WTC11 (cell line): ENCODE results near the gene ING5. TPM values are rescaled to one million over a fixed set of nuclear protein-coding genes. Genes with fewer than 3 reads are reported as not detected.

ENCODE experiments used
- ATAC-seq: fragments of 200-7000 bp; cut with Tn5 transposase; 2 replicates; pipeline ENCODE4 v1.10.0; 2021; ENCODE audit warnings: mild to moderate bottlenecking, moderate library complexity
- CTCF ChIA-PET: fragments of 300-600 bp; sonication (Branson Sonifier 250); formaldehyde crosslinking; loops from one replicate; lab custom pipeline; 2021; ENCODE audit warnings: antibody characterized with exemption; lab: Charles Lee
- POLR2A ChIA-PET: fragments of 350-600 bp; sonication (Branson Sonifier 250); formaldehyde crosslinking; loops from one replicate; lab custom pipeline; 2021; ENCODE audit warnings: antibody characterized with exemption; lab: Charles Lee
- DNase-seq: peaks from one replicate; pipeline ENCODE4 v3.0.0; 2021; ENCODE audit warnings: low spot score
- H3K27ac Mint-ChIP-seq: 2 replicates; pipeline ENCODE4 v1.8.0; 2021; ENCODE audit warnings: mixed read lengths
- H3K27me3 Mint-ChIP-seq: 2 replicates; pipeline ENCODE4 v1.8.0; 2021; ENCODE audit warnings: low read depth, mild to moderate bottlenecking, moderate library complexity, mixed read lengths
- H3K36me3 Mint-ChIP-seq: 2 replicates; pipeline ENCODE4 v1.8.0; 2021; ENCODE audit warnings: mixed read lengths
- H3K4me1 Mint-ChIP-seq: 2 replicates; pipeline ENCODE4 v1.8.0; 2022; ENCODE audit warnings: mixed read lengths
- H3K4me3 Mint-ChIP-seq: 2 replicates; pipeline ENCODE4 v1.8.0; 2021; ENCODE audit warnings: mild to moderate bottlenecking, moderate library complexity, mixed read lengths
- H3K9me3 Mint-ChIP-seq: 2 replicates; pipeline ENCODE4 v1.8.0; 2021; ENCODE audit warnings: mixed read lengths
- CBFB ChIP-seq: sonication (generic); formaldehyde crosslinking; IDR thresholded peaks from 2 replicates; pipeline ENCODE4 v1.8.1; 2022; ENCODE audit warnings: mild to moderate bottlenecking, low read depth, missing genetic modification reagents
- CTCF ChIP-seq: fragments of 200-600 bp; IDR thresholded peaks from 2 replicates; pipeline ENCODE4 v1.8.0; 2022; ENCODE audit warnings: antibody characterized with exemption
- E2F5 ChIP-seq: sonication (generic); formaldehyde crosslinking; IDR thresholded peaks from 2 replicates; pipeline ENCODE4 v1.8.1; 2022; ENCODE audit warnings: mild to moderate bottlenecking, moderate library complexity, missing genetic modification reagents
- ELF4 ChIP-seq: sonication (generic); formaldehyde crosslinking; IDR thresholded peaks from 2 replicates; pipeline ENCODE4 v1.8.1; 2022; ENCODE audit warnings: low read depth, mild to moderate bottlenecking, moderate library complexity, missing genetic modification reagents
- EMX1 ChIP-seq: fragments of 250-450 bp; sonication (Bioruptor Pico); IDR thresholded peaks from 2 replicates; pipeline ENCODE4 v1.8.0; 2021; ENCODE audit warnings: mild to moderate bottlenecking
- GABPB1 ChIP-seq: sonication (generic); formaldehyde crosslinking; IDR thresholded peaks from 2 replicates; pipeline ENCODE4 v1.8.1; 2023; ENCODE audit warnings: mild to moderate bottlenecking, missing genetic modification reagents
- HMGA2 ChIP-seq: fragments of 250-450 bp; sonication (Bioruptor Pico); IDR thresholded peaks from 2 replicates; pipeline ENCODE4 v1.4.0; 2021; ENCODE audit warnings: mild to moderate bottlenecking, moderate library complexity
- HMGXB4 ChIP-seq: sonication (generic); formaldehyde crosslinking; IDR thresholded peaks from 2 replicates; pipeline ENCODE4 v1.8.1; 2023; ENCODE audit warnings: mild to moderate bottlenecking, moderate library complexity, missing genetic modification reagents
- JAZF1 ChIP-seq: fragments of 250-450 bp; sonication (Bioruptor Pico); IDR thresholded peaks from 2 replicates; pipeline ENCODE4 v1.9.0; 2021; ENCODE audit warnings: moderate library complexity, mild to moderate bottlenecking, inconsistent platforms
- MLX ChIP-seq: sonication (generic); formaldehyde crosslinking; IDR thresholded peaks from 2 replicates; pipeline ENCODE4 v1.8.1; 2023; ENCODE audit warnings: mild to moderate bottlenecking, missing genetic modification reagents, moderate library complexity
- MXD4 ChIP-seq: fragments of 250-450 bp; sonication (Bioruptor Pico); IDR thresholded peaks from 2 replicates; pipeline ENCODE4 v1.8.0; 2021; ENCODE audit warnings: mild to moderate bottlenecking, moderate library complexity, borderline replicate concordance
- NFE2L1 ChIP-seq: sonication (generic); formaldehyde crosslinking; IDR thresholded peaks from 2 replicates; pipeline ENCODE4 v1.8.1; 2023; ENCODE audit warnings: missing genetic modification reagents
- NR1H2 ChIP-seq: sonication (generic); formaldehyde crosslinking; IDR thresholded peaks from 2 replicates; pipeline ENCODE4 v1.9.0; 2021; ENCODE audit warnings: mild to moderate bottlenecking, moderate library complexity, missing genetic modification reagents
- RELA ChIP-seq: sonication (generic); formaldehyde crosslinking; IDR thresholded peaks from 2 replicates; pipeline ENCODE4 v1.8.1; 2022; ENCODE audit warnings: missing genetic modification reagents, mild to moderate bottlenecking, borderline replicate concordance
- SOX15 ChIP-seq: fragments of 250-450 bp; sonication (Bioruptor Pico); IDR thresholded peaks from 2 replicates; pipeline ENCODE4 v1.9.0; 2021; ENCODE audit warnings: mild to moderate bottlenecking
- TEAD4 ChIP-seq: sonication (generic); formaldehyde crosslinking; IDR thresholded peaks from 2 replicates; pipeline ENCODE4 v1.8.0; 2022; ENCODE audit warnings: mild to moderate bottlenecking, missing genetic modification reagents
- ZBTB21 ChIP-seq: sonication (generic); formaldehyde crosslinking; IDR thresholded peaks from 2 replicates; pipeline ENCODE4 v1.8.1; 2023; ENCODE audit warnings: mild to moderate bottlenecking, missing genetic modification reagents, borderline replicate concordance
- ZMAT4 ChIP-seq: fragments of 250-450 bp; sonication (Bioruptor Pico); IDR thresholded peaks from 2 replicates; pipeline ENCODE4 v1.9.0; 2021; ENCODE audit warnings: mild to moderate bottlenecking
- ZNF121 ChIP-seq: sonication (generic); formaldehyde crosslinking; IDR thresholded peaks from 2 replicates; pipeline ENCODE4 v1.8.0; 2023; ENCODE audit warnings: missing genetic modification reagents
- ZNF671 ChIP-seq: fragments of 250-450 bp; sonication (Bioruptor Pico); IDR thresholded peaks from 2 replicates; pipeline ENCODE4 v1.8.0; 2021; ENCODE audit warnings: mild to moderate bottlenecking
- total RNA-seq: library from RNA; stranded (reverse); gene quantifications from 3 replicates; pipeline ENCODE4 v1.2.3, GENCODE V29; 2021
- TF ChIP-seq, protein P1 (sequence below): fragments of 250-450 bp; sonication (Bioruptor Pico); IDR thresholded peaks from 2 replicates; pipeline ENCODE4 v1.9.0; 2021; ENCODE audit warnings: mild to moderate bottlenecking, borderline replicate concordance

ING5 gene
- total RNA-seq, 1 experiment from 2014 or later: 43.1 TPM

- ATAC-seq (no peak), DNase-seq (no peak)
- Mint-ChIP-seq H3K4me1 (0 out of 2 replicates have a peak, but pooled peaks cover 6% of the 10 kb centered on the region), H3K27me3 (no peaks in the 10 kb centered on the region), H3K4me3 (no peak overlapping the region), H3K9me3 (no peaks in the 10 kb centered on the region), H3K27ac (no peak overlapping the region), H3K36me3 (peaks cover 14% of the 10 kb centered on the region)
- TF ChIP-seq SOX15 (CRISPR knock-in tag) (no peak), NR1H2 (CRISPR knock-in tag) (no peak), HMGA2 (CRISPR knock-in tag) (no peak)
- ChIA-PET CTCF (interaction anchor here (1.3 kb wide), 1 partner anchor 9 kb away, joined by 8 read pairs; the partner anchor contains the start of gene ING5), POLR2A (no interaction called here)
Observed at GRCh38 chr2:241692448-241692847, 9.4 kb upstream of the ING5 start.

GRCh38 chr2:241695651-241696050, 6.2 kb upstream of the ING5 start:
- ChIA-PET POLR2A (no interaction called here), CTCF (no interaction called here)
- Mint-ChIP-seq H3K27me3 (no peaks in the 10 kb centered on the region), H3K4me1 (peaks cover 7% of the 10 kb centered on the region), H3K9me3 (no peaks in the 10 kb centered on the region), H3K4me3 (no peak overlapping the region), H3K36me3 (peaks cover 10% of the 10 kb centered on the region), H3K27ac (0 out of 2 replicates have a peak overlapping the region, but pooled peaks have one; percentile 11)
- no peak for DNase-seq
- TF ChIP-seq JAZF1 (CRISPR knock-in tag) (no peak), ZNF121 (CRISPR knock-in tag) (no peak), MLX (CRISPR knock-in tag) (no peak), ZNF671 (no peak), E2F5 (CRISPR knock-in tag) (no peak), ELF4 (CRISPR knock-in tag) (no peak), NFE2L1 (CRISPR knock-in tag) (no peak), HMGXB4 (no peak), MXD4 (CRISPR knock-in tag) (no peak), ZBTB21 (no peak), GABPB1 (CRISPR knock-in tag) (no peak), EMX1 (CRISPR knock-in tag) (no peak), ZMAT4 (CRISPR knock-in tag) (no peak), CBFB (CRISPR knock-in tag) (no peak), CTCF (no peak), TEAD4 (CRISPR knock-in tag) (no peak), RELA (CRISPR knock-in tag) (no peak)
- TF ChIP-seq, protein P1, sequence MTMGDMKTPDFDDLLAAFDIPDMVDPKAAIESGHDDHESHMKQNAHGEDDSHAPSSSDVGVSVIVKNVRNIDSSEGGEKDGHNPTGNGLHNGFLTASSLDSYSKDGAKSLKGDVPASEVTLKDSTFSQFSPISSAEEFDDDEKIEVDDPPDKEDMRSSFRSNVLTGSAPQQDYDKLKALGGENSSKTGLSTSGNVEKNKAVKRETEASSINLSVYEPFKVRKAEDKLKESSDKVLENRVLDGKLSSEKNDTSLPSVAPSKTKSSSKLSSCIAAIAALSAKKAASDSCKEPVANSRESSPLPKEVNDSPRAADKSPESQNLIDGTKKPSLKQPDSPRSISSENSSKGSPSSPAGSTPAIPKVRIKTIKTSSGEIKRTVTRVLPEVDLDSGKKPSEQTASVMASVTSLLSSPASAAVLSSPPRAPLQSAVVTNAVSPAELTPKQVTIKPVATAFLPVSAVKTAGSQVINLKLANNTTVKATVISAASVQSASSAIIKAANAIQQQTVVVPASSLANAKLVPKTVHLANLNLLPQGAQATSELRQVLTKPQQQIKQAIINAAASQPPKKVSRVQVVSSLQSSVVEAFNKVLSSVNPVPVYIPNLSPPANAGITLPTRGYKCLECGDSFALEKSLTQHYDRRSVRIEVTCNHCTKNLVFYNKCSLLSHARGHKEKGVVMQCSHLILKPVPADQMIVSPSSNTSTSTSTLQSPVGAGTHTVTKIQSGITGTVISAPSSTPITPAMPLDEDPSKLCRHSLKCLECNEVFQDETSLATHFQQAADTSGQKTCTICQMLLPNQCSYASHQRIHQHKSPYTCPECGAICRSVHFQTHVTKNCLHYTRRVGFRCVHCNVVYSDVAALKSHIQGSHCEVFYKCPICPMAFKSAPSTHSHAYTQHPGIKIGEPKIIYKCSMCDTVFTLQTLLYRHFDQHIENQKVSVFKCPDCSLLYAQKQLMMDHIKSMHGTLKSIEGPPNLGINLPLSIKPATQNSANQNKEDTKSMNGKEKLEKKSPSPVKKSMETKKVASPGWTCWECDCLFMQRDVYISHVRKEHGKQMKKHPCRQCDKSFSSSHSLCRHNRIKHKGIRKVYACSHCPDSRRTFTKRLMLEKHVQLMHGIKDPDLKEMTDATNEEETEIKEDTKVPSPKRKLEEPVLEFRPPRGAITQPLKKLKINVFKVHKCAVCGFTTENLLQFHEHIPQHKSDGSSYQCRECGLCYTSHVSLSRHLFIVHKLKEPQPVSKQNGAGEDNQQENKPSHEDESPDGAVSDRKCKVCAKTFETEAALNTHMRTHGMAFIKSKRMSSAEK (CRISPR knock-in tag): no peak
- ATAC-seq: no peak
